Transverse colon (tissue), 4 donors: ENCODE measurements around the gene SFT2D2. TPM values are rescaled to one million over a fixed set of nuclear protein-coding genes. Genes with fewer than 3 reads are reported as not detected.

Experiments used
- DNase-seq: peaks from one replicate; pipeline ENCODE4 v3.0.0-alpha.2; 2019
- H3K27ac ChIP-seq, 4 donors: fragments of 200-600 bp; sonication (generic); 2 replicates each; pipeline ENCODE4 v1.5.1; 2016 to 2018; ENCODE audit warnings: inconsistent platforms in 4 of 4
- H3K27me3 ChIP-seq: fragments of 200-600 bp; sonication (generic); 2 replicates; pipeline ENCODE4 v1.5.1; 2017; ENCODE audit warnings: inconsistent platforms
- H3K36me3 ChIP-seq, 4 donors: fragments of 200-600 bp; sonication (generic); 2 replicates each; pipeline ENCODE4 v1.5.1; 2017 to 2019; ENCODE audit warnings: inconsistent platforms in 4 of 4
- H3K4me1 ChIP-seq, 4 donors: fragments of 200-600 bp; sonication (generic); 2 replicates each; pipeline ENCODE4 v1.5.1; 2017 to 2020; ENCODE audit warnings: inconsistent platforms in 4 of 4
- H3K4me3 ChIP-seq, 4 donors: fragments of 200-600 bp; sonication (generic); 1 replicate in 1 of 4; 2 replicates in 3 of 4; pipeline versions ENCODE4 v1.5.1 to v1.6.1; 2017 to 2019; ENCODE audit warnings: inconsistent platforms in 4 of 4
- H3K9me3 ChIP-seq, 2 donors: fragments of 200-600 bp; sonication (generic); 2 replicates each; pipeline ENCODE4 v1.5.1; 2017 to 2019; ENCODE audit warnings: inconsistent platforms in 2 of 2
- EP300 ChIP-seq: sonication (generic); formaldehyde crosslinking; IDR thresholded peaks from one replicate; pipeline ENCODE4 v1.6.1; 2017; ENCODE audit warnings: antibody characterized with exemption, low read depth
- POLR2A ChIP-seq: fragments of 450-650 bp; IDR thresholded peaks from one replicate; pipeline ENCODE4 v1.6.1; 2016; ENCODE audit warnings: antibody characterized with exemption, mild to moderate bottlenecking, moderate library complexity
- POLR2AphosphoS5 ChIP-seq, 3 donors: sonication (generic); formaldehyde crosslinking; IDR thresholded peaks; one replicate each; pipeline ENCODE4 v1.6.1; 2016; ENCODE audit warnings: antibody characterized with exemption in 3 of 3
- WGBS, 2 donors: methylation state at CpG; one replicate each; pipeline ENCODE4 v1.1.5; 2018; ENCODE audit warnings: low coverage in 1 of 2; 5-methylcytosine and 5-hydroxymethylcytosine counted together
- in situ Hi-C, 4 donors: fragments of 200-750 bp; cut with MboI; loops; one replicate each; pipeline versions ENCODE4 v1.15.0 to v1.15.1; 2017; ENCODE audit warnings: low sequenced_read_pairs in 3 of 4, low pct_ligation_motif_present in 1 of 4, low pct_unique_long_range_greater_than_20kb in 1 of 4
- intact Hi-C: fragments of 100-400 bp; cut with DNase I; formaldehyde crosslinking; loops from one replicate; pipeline ENCODE4 v1.15.1; 2023; ENCODE audit warnings: low total_unique reads
- total RNA-seq, 4 donors: library from RNA; depleted of rRNA; stranded (reverse); fragments of >200 nt; gene quantifications; one replicate each; pipeline ENCODE4 v1.1.0, GENCODE V29; 2016
- TF ChIP-seq, protein P1 (sequence below), 5 experiments: fragments of 200-600 bp in 3 of 5; fragments of 450-650 bp in 2 of 5; sonication (generic) in 3 of 5; IDR thresholded peaks; 1 replicate in 2 of 5; 2 replicates in 3 of 5; pipeline ENCODE4 v1.5.1; 2016 to 2017; ENCODE audit warnings: antibody characterized with exemption in 5 of 5, inconsistent platforms in 3 of 5, mild to moderate bottlenecking in 2 of 5, moderate library complexity in 1 of 5

The SFT2D2 gene
- total RNA-seq, 4 donors from 2014 or later, result 19.1 to 51.1 (median 38.2) TPM

DNA sequence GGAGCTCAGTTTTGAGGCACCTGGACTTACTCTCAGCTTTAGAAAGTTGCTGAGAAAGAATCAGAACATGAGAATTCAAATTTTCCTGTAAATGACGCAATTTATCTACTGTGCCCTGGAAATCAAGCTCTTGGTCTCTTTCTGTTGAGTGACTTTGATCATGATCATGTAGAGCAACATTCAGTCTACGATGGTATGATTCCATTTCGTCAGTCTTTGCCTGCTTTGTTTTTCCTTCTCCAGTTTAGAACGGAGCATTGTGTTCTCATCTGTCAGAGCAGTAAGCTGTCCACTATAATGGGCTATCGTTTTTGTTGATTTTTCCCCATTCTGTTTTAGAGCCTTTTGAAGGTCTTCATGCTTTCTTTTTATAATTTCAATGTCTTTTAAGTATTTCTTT is 20.7 kb downstream of the SFT2D2 start:
- intact Hi-C loops (no loop called here), in situ Hi-C loops (no loop called here)
- H3K9me3 ChIP-seq, result no peaks in the 10 kb centered on the region
- H3K36me3 ChIP-seq, result peaks cover 0 to 51% (median 4%) of the 10 kb centered on the region in 4 donors
- WGBS, 2 donors, result 88 to 94% methylated on average over 3 to 5 of the region's 5 CpGs
- DNase-seq, result no peak
- H3K4me3 ChIP-seq, result no peak overlapping the region
- no peaks in the 10 kb centered on the region for H3K27me3 ChIP-seq
- peaks cover 8 to 24% (median 18%) of the 10 kb centered on the region in 4 donors for H3K4me1 ChIP-seq
- H3K27ac ChIP-seq, result no peak overlapping the region
- no peak for TF ChIP-seq EP300
- no peak for TF ChIP-seq POLR2A
- TF ChIP-seq, protein P1, sequence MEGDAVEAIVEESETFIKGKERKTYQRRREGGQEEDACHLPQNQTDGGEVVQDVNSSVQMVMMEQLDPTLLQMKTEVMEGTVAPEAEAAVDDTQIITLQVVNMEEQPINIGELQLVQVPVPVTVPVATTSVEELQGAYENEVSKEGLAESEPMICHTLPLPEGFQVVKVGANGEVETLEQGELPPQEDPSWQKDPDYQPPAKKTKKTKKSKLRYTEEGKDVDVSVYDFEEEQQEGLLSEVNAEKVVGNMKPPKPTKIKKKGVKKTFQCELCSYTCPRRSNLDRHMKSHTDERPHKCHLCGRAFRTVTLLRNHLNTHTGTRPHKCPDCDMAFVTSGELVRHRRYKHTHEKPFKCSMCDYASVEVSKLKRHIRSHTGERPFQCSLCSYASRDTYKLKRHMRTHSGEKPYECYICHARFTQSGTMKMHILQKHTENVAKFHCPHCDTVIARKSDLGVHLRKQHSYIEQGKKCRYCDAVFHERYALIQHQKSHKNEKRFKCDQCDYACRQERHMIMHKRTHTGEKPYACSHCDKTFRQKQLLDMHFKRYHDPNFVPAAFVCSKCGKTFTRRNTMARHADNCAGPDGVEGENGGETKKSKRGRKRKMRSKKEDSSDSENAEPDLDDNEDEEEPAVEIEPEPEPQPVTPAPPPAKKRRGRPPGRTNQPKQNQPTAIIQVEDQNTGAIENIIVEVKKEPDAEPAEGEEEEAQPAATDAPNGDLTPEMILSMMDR (IDR thresholded peaks at IDR 0.05), result no peak
- no peak for TF ChIP-seq POLR2AphosphoS5 (IDR thresholded peaks at IDR 0.05)

DNA sequence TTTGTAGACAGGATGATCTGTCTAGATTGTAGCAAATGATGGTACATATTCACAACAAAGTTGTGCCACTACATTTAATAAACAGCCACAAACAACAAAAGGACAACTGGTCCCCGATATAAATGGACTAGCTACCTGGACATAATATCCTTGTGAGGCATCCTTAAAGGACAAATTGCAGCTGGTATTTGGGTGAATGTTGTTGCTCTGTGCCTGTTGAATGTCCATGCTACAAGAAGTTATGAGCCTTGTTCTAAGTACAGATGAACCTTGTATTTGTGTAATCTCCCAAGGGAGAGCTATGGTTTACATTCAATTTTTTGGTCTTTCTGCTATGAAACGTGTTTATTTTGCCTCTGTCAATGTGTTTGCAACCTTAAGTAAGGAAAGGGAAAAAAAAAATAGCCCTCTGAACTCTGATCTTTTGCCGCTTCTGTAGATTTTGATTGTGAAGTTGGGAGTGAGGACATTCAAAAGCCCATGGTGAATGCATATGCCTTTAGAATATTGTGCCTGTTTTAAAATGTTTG is 26.5 kb downstream of the SFT2D2 start:
- intact Hi-C loops, result no loop called here
- peaks cover 0 to 2% (median 0%) of the 10 kb centered on the region in 4 donors for H3K4me1 ChIP-seq
- TF ChIP-seq POLR2A, result no peak
- no peak for TF ChIP-seq POLR2AphosphoS5 (IDR thresholded peaks at IDR 0.05)
- TF ChIP-seq, protein P1 (IDR thresholded peaks at IDR 0.05), result no peak
- TF ChIP-seq EP300, result no peak

DNA sequence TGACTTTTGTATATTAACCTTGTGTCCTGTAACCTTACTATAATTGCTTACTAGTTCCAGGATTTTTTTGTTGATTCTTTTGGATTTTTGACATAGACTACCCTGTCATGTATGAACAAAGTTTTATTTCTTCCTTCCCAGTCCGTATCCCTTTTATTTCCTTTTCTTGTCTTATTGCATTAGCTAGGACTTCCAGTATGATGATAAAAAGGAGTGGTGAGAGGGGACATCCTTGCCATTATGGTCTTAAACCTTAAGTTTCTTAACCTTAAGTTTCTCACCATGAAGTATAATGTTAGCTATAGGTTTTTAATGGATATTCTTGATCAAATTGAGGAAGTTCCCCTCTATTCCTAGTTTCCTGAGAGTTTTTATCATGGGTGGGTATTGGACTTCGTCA is 30.4 kb downstream of the SFT2D2 start:
- no peaks in the 10 kb centered on the region for H3K27me3 ChIP-seq
- TF ChIP-seq POLR2AphosphoS5 (IDR thresholded peaks at IDR 0.05) (no peak), EP300 (no peak), POLR2A (no peak)
- TF ChIP-seq, protein P1 (IDR thresholded peaks at IDR 0.05), result no peak
- intact Hi-C loops, result no loop called here
- WGBS, 2 donors, result 94 to 100% methylated on average over 1 to 2 of the region's 2 CpGs
- in situ Hi-C loops, result no loop called here
- H3K4me1 ChIP-seq, result peaks cover 0 to 2% (median 0%) of the 10 kb centered on the region in 4 donors
- H3K36me3 ChIP-seq, result peaks cover 0 to 24% (median 4%) of the 10 kb centered on the region in 4 donors
- peaks cover 7 to 13% of the 10 kb centered on the region in 2 donors for H3K9me3 ChIP-seq
- H3K27ac ChIP-seq, result no peak overlapping the region
- DNase-seq, result no peak
- no peak overlapping the region for H3K4me3 ChIP-seq

More for the DNA sequence above, 26.5 kb downstream of the SFT2D2 start:
- Histone ChIP-seq H3K36me3 (peaks cover 0 to 39% (median 4%) of the 10 kb centered on the region in 4 donors), H3K27me3 (no peaks in the 10 kb centered on the region), H3K4me3 (no peak overlapping the region), H3K27ac (no peak overlapping the region), H3K9me3 (peaks cover 7 to 13% of the 10 kb centered on the region in 2 donors)
- WGBS, 2 donors, result 76 to 88% methylated on average over 3 of the region's 3 CpGs
- no peak for DNase-seq
- in situ Hi-C loops, result no loop called here

DNA sequence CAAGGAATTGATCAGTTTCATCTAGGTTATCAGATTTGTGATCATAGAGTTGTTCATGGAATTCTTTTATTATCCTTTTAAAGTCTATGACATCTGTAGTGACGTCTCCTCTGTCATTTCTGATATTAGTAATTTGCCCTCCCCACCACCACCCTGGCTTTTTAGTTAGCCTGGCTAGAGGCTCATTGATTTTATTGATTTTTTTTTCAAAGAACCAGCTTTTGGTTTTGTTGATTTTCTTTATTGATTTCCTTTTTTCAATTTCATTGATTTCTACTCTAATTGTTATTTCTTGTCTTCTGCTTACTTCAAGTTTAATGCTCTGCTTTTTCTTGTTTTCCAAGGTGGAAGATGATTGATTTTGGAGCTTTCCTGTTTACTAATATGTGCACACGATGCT is 31.6 kb downstream of the SFT2D2 start:
- Histone ChIP-seq H3K4me1 (peaks cover 0 to 2% (median 0%) of the 10 kb centered on the region in 4 donors), H3K27me3 (no peaks in the 10 kb centered on the region), H3K4me3 (no peak overlapping the region), H3K36me3 (peaks cover 0 to 24% (median 2%) of the 10 kb centered on the region in 4 donors), H3K9me3 (peaks cover 7 to 13% of the 10 kb centered on the region in 2 donors), H3K27ac (no peak overlapping the region)
- intact Hi-C loops (no loop called here), in situ Hi-C loops (no loop called here)
- 46 to 63% methylated on average over 2 of the region's 2 CpGs for WGBS, 2 donors
- no peak for DNase-seq
- TF ChIP-seq, protein P1 (IDR thresholded peaks at IDR 0.05), result no peak
- TF ChIP-seq POLR2AphosphoS5 (IDR thresholded peaks at IDR 0.05) (no peak), POLR2A (no peak), EP300 (no peak)
